ENCODE data around the gene RBM27. TPM values are rescaled to one million over a fixed set of nuclear protein-coding genes. Genes with fewer than 3 reads are reported as not detected.
"Not testable (repeated sequence)": the region's sequence is repeated elsewhere in the genome, so short reads cannot be mapped to it uniquely, and the experiment has no call there.

Gene RBM27
- total RNA-seq, 1 donor from 2014 or later: 24.7 TPM

DNA sequence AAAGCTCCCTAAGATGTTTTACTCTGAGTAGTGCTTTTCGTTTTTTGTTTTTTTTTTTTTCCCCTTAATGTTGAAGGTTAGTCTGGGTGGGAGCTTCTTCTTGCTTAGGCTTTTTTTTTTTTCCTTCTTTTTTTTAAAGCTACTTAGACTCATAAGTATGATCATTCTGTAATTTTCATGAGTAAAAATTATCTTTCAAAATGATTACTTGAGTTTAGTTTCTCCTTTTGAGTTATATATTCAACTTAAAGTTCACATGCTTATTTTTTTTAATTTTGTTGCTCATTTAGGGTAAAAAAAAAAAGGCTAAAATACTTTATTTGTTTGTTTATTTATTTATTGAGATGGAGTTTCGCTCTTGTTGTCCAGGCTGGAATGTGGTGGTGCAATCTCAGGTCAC is 2.9 kb downstream of the RBM27 start:
- intact Hi-C loops (cut with micrococcal nuclease): no loop called here

- intact Hi-C loops (cut with micrococcal nuclease): no loop called here
Measured at GRCh38 chr5:146208916-146209522, 5.6 kb downstream of the RBM27 start.

- intact Hi-C loops (cut with micrococcal nuclease): no loop called here
Measured at GRCh38 chr5:146209714-146210113, 6.3 kb downstream of the RBM27 start.

GRCh38 chr5:146210810-146211209 is 7.4 kb downstream of the RBM27 start:
- intact Hi-C loops (cut with micrococcal nuclease): not testable (repeated sequence)

DNA sequence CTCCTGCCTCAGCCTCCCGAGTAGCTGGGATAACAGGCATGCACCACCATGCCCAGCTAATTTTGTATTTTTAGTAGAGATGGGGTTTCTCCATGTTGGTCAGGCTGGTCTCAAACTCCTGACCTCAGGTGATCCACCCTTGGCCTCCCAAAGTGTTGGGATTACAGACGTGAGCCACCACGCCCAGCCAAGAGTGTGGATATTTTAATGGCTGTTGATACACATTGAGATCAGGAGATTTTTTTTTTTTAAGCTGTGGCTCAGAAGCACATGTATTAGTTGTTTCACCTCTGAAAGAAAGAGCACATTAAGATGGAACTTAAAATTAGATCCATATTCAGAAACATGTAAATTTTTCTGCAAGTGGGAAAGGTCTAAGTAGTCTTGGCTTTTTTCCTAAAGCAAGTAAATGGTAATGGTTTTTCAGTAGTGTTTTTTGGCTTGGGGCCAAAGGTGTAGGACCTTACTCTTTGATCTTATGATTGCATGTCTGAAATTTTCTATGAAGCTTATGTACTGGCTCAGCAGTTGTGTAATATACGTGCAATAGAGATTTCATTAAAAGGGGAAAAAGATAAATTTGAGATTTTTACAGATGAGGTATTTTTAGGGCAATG is 9.9 kb downstream of the RBM27 start:
- intact Hi-C loops (cut with micrococcal nuclease): no loop called here

- intact Hi-C loops (cut with micrococcal nuclease): not testable (repeated sequence)
Measured at GRCh38 chr5:146214881-146215280, 11.5 kb downstream of the RBM27 start.

- intact Hi-C loops (cut with micrococcal nuclease): no loop called here
Measured at GRCh38 chr5:146218168-146218567, 14.8 kb downstream of the RBM27 start.

GRCh38 chr5:146219243-146219642 is 15.8 kb downstream of the RBM27 start:
- intact Hi-C loops (cut with micrococcal nuclease): no loop called here

GRCh38 chr5:146221234-146221633 is 17.8 kb downstream of the RBM27 start:
- intact Hi-C loops (cut with micrococcal nuclease): no loop called here

- intact Hi-C loops (cut with micrococcal nuclease): no loop called here
Measured at GRCh38 chr5:146222005-146222404, 18.6 kb downstream of the RBM27 start.

DNA sequence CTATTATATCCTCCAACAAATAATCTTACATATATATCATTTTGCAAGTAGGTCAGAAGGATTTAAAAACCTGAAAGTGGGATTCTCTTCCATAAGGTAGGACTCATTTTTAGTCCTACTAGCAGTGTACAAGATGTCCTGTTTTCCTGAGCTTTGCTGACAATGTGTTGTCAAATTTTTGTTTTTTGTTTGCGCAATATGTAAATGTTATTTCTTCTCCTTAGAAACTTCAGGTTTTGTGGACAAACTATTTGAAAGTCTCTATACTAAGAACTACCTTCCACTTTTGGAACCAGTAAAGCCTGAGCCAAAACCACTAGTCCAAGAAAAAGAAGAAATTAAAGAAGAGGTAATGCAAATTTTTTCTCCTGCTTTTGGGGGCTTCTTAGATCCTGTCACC is 19.8 kb downstream of the RBM27 start:
- intact Hi-C loops (cut with micrococcal nuclease): no loop called here

- intact Hi-C loops (cut with micrococcal nuclease): loop anchor here (1.0 kb wide), 1 partner anchor 47 kb away; the partner anchor contains the start of gene LARS1
Measured at GRCh38 chr5:146229222-146229621, 25.8 kb downstream of the RBM27 start.

- intact Hi-C loops (cut with micrococcal nuclease): no loop called here
Measured at GRCh38 chr5:146232223-146232622, 28.8 kb downstream of the RBM27 start.

- intact Hi-C loops (cut with micrococcal nuclease): no loop called here
Measured at GRCh38 chr5:146233441-146233840, 30.0 kb downstream of the RBM27 start.

- intact Hi-C loops (cut with micrococcal nuclease): no loop called here
Measured at GRCh38 chr5:146238973-146239372, 35.6 kb downstream of the RBM27 start.

DNA sequence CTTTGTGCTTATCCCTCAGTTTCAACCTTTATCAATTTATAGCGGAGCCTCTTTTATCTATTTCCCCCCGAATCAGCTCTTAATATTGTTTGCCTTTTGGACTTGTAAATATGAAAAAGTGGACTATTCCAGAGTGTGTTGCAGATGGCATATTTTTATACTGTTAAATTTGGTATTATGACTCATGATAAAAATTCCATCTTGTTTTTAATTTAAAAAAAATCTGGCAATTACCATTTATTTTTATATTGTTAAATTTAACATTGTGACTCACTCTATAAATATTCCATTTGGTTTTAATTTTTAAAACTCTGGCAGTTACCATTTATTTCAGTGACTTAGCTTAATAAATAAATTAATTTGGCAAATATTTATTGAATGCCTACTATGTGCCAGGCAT is 37.5 kb downstream of the RBM27 start:
- intact Hi-C loops (cut with micrococcal nuclease): no loop called here

- intact Hi-C loops (cut with micrococcal nuclease): no loop called here
Measured at GRCh38 chr5:146243247-146243646, 39.8 kb downstream of the RBM27 start.

- intact Hi-C loops (cut with micrococcal nuclease): no loop called here
Measured at GRCh38 chr5:146248561-146248960, 45.2 kb downstream of the RBM27 start.

- intact Hi-C loops (cut with micrococcal nuclease): no loop called here
Measured at GRCh38 chr5:146249801-146250200, 46.4 kb downstream of the RBM27 start.

Data from T-helper 1 cell treated with Interleukin-12 subunit alpha and Interleukin-12 subunit beta and Interleukin-4 antibody, amounts not matched to agents 30 ng/mL and 1 ng/mL, for 36 hours (primary cell).